A673 (cell line): ENCODE results near the gene SPON1. TPM values are rescaled to one million over a fixed set of nuclear protein-coding genes. Genes with fewer than 3 reads are reported as not detected.

Source experiments
- BruUV-seq: library from RNA; stranded (reverse); fragments of 400-500 nt; replicated peaks from 2 replicates; lab custom pipeline; 2021; lab: Mats Ljungman, UMichigan
- CTCF ChIA-PET: fragments of 300-600 bp; sonication (Branson Sonifier 250); formaldehyde crosslinking; loops from one replicate; lab custom pipeline; 2022; ENCODE audit warnings: antibody characterized with exemption; lab: Charles Lee
- POLR2A ChIA-PET: fragments of 300-600 bp; sonication (Branson Sonifier 250); formaldehyde crosslinking; loops from one replicate; lab custom pipeline; 2022; ENCODE audit warnings: antibody characterized with exemption; ENCODE audit not compliant: low non-redundant PET; lab: Charles Lee
- DNase-seq: peaks from one replicate; pipeline ENCODE4 v3.0.0-alpha.2; 2015; ENCODE audit warnings: low spot score
- H3K27ac ChIP-seq: fragments of 200-600 bp; sonication (generic); 2 replicates; pipeline ENCODE4 v1.5.1; 2016; ENCODE audit warnings: mixed run types, low read depth, mild to moderate bottlenecking, mixed read lengths, antibody characterized with exemption, low read length; ENCODE audit not compliant: poor library complexity, severe bottlenecking
- H3K27me3 ChIP-seq: fragments of 200-600 bp; sonication (generic); replicated peaks from 2 replicates; pipeline ENCODE4 v1.6.1; 2017; ENCODE audit warnings: mixed run types, low read depth, mild to moderate bottlenecking, mixed read lengths, antibody characterized with exemption, low read length; ENCODE audit not compliant: insufficient read depth, poor library complexity
- H3K36me3 ChIP-seq: fragments of 200-600 bp; sonication (generic); 2 replicates; pipeline ENCODE4 v1.6.1; 2016; ENCODE audit warnings: mixed run types, mild to moderate bottlenecking, mixed read lengths, antibody characterized with exemption, low read length; ENCODE audit not compliant: insufficient read depth, poor library complexity, severe bottlenecking
- H3K4me1 ChIP-seq: fragments of 200-600 bp; sonication (generic); 2 replicates; pipeline ENCODE4 v1.6.1; 2017; ENCODE audit warnings: mixed run types, mild to moderate bottlenecking, mixed read lengths, antibody characterized with exemption, low read length; ENCODE audit not compliant: insufficient read depth, poor library complexity, severe bottlenecking
- H3K4me3 ChIP-seq: fragments of 200-600 bp; sonication (generic); 2 replicates; pipeline ENCODE4 v1.5.1; 2016; ENCODE audit warnings: low read depth, mixed run types, mild to moderate bottlenecking, mixed read lengths, low read length; ENCODE audit not compliant: poor library complexity, severe bottlenecking
- H3K9me3 ChIP-seq: fragments of 200-600 bp; sonication (generic); 2 replicates; pipeline ENCODE4 v1.6.1; 2016; ENCODE audit warnings: mixed run types, low read depth, mild to moderate bottlenecking, mixed read lengths, antibody characterized with exemption, low read length; ENCODE audit not compliant: poor library complexity, severe bottlenecking
- EZH2 ChIP-seq: fragments of 200-600 bp; sonication (generic); IDR thresholded peaks from 2 replicates; pipeline ENCODE4 v1.6.1; 2017; ENCODE audit warnings: borderline replicate concordance, low read depth, mild to moderate bottlenecking, mixed read lengths, antibody characterized with exemption, low read length; ENCODE audit not compliant: poor library complexity, severe bottlenecking
- intact Hi-C: fragments of 100-400 bp; cut with micrococcal nuclease; formaldehyde crosslinking; loops from one replicate; pipeline ENCODE4 v1.10.0; 2022; ENCODE audit not compliant: unreplicated experiment
- total RNA-seq: library from RNA; stranded (reverse); gene quantifications from 2 replicates; pipeline ENCODE4 v1.2.3, GENCODE V29; 2021
- TF ChIP-seq, protein P1 (sequence below): fragments of 300-800, 200-600 bp; sonication (generic); conservative IDR thresholded peaks from 2 replicates; pipeline ENCODE4 v1.5.1; 2017; ENCODE audit warnings: low read depth, mild to moderate bottlenecking, antibody characterized with exemption, low read length, moderate library complexity, mixed read lengths

The SPON1 gene
- total RNA-seq, 1 experiment from 2014 or later: not detected

- ChIA-PET POLR2A (no interaction called here), CTCF (no interaction called here)
- H3K4me1 ChIP-seq: no peaks in the 10 kb centered on the region
- intact Hi-C loops: no loop called here
- TF ChIP-seq, protein P1, sequence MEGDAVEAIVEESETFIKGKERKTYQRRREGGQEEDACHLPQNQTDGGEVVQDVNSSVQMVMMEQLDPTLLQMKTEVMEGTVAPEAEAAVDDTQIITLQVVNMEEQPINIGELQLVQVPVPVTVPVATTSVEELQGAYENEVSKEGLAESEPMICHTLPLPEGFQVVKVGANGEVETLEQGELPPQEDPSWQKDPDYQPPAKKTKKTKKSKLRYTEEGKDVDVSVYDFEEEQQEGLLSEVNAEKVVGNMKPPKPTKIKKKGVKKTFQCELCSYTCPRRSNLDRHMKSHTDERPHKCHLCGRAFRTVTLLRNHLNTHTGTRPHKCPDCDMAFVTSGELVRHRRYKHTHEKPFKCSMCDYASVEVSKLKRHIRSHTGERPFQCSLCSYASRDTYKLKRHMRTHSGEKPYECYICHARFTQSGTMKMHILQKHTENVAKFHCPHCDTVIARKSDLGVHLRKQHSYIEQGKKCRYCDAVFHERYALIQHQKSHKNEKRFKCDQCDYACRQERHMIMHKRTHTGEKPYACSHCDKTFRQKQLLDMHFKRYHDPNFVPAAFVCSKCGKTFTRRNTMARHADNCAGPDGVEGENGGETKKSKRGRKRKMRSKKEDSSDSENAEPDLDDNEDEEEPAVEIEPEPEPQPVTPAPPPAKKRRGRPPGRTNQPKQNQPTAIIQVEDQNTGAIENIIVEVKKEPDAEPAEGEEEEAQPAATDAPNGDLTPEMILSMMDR: no peak
- TF ChIP-seq EZH2: no peak
- DNase-seq: no peak
- H3K4me3 ChIP-seq: no peak overlapping the region
- no peaks in the 10 kb centered on the region for H3K36me3 ChIP-seq
- no peak overlapping the region for H3K27ac ChIP-seq
- no peaks in the 10 kb centered on the region for H3K9me3 ChIP-seq
- peaks cover 6% of the 10 kb centered on the region for H3K27me3 ChIP-seq
- no TSS peak for BruUV-seq
Measured at GRCh38 chr11:14240951-14241350, 278.4 kb downstream of the SPON1 start.

DNA sequence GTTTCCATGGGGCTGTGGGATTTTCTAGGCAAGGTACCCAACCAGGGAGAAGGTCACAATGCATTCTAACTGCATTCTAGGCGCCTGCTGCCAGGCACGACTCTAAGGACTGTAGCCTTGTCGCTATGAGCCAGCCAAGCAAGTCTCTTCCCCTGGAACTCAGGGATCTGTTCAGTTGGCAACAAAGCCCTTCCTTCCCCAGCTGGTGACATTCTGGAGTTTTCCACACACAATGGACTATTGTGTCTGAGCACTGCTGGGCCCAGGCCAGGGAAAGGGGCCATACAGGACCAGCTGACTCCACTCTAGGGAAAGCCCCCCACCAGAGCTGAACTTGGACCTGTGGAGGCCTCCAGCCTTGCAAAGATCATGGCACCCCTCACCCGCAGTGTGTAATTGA, 279.7 kb downstream of the SPON1 start:
- H3K4me1 ChIP-seq: no peaks in the 10 kb centered on the region
- POLR2A ChIA-PET: no interaction called here
- no peaks in the 10 kb centered on the region for H3K36me3 ChIP-seq
- TF ChIP-seq EZH2: no peak
- TF ChIP-seq, protein P1: no peak
- no peak overlapping the region for H3K4me3 ChIP-seq
- H3K27ac ChIP-seq: no peak overlapping the region
- intact Hi-C loops: no loop called here
- no peaks in the 10 kb centered on the region for H3K9me3 ChIP-seq
- DNase-seq: no peak
- BruUV-seq: no TSS peak
- CTCF ChIA-PET: no interaction called here
- peaks cover 6% of the 10 kb centered on the region for H3K27me3 ChIP-seq

- ChIA-PET CTCF (no interaction called here), POLR2A (no interaction called here)
- no TSS peak for BruUV-seq
Measured at GRCh38 chr11:14242733-14243132, 280.2 kb downstream of the SPON1 start.

More at GRCh38 chr11:14242733-14243132, 280.2 kb downstream of the SPON1 start:
- Histone ChIP-seq H3K36me3 (no peaks in the 10 kb centered on the region), H3K4me3 (no peak overlapping the region), H3K27me3 (peaks cover 6% of the 10 kb centered on the region), H3K27ac (no peak overlapping the region), H3K4me1 (no peaks in the 10 kb centered on the region), H3K9me3 (no peaks in the 10 kb centered on the region)
- DNase-seq: no peak
- intact Hi-C loops: no loop called here
- no peak for TF ChIP-seq EZH2
- TF ChIP-seq, protein P1: no peak
